GM13977 (cell line): ENCODE measurements around the gene SLC40A1.

Source experiments
- DNase-seq: peaks from one replicate; pipeline ENCODE4 v3.0.0; 2012; ENCODE audit warnings: low spot score
- in situ Hi-C: fragments of 300-500 bp; cut with MboI; formaldehyde crosslinking; loops from one replicate; pipeline ENCODE4 v1.12.0; 2022; ENCODE audit warnings: low sequenced_read_pairs, low pct_unique_long_range_greater_than_20kb, mixed read lengths, inconsistent platforms; ENCODE audit not compliant: unreplicated experiment
- TF ChIP-seq, protein P1 (sequence below): IDR thresholded peaks from 2 replicates; pipeline ENCODE4 v1.5.1; 2012; ENCODE audit warnings: mild to moderate bottlenecking, control low read depth; ENCODE audit not compliant: insufficient read depth; ENCODE audit errors: extremely low read depth, missing control alignments

SLC40A1 gene

DNA sequence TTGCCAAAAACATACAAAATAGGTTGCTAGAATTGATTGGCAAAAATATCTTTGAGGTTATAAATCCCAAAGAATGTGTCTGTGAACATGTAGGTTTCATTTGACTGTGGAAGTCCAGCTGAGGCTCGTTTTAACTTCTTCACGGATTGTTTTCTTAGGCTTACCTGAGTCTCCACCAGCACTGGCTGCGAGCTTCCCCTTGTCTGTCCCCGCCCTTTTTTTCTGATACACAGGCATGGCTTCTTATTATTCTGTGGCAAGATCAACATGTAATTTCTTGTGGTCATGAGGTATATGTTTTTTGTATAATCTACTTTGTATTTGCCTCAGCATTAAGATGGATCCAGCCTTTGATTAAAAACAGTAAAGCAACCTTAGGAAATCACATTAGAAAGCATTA lies 7.2 kb upstream of the SLC40A1 start:
- no peak for DNase-seq
- TF ChIP-seq, protein P1, sequence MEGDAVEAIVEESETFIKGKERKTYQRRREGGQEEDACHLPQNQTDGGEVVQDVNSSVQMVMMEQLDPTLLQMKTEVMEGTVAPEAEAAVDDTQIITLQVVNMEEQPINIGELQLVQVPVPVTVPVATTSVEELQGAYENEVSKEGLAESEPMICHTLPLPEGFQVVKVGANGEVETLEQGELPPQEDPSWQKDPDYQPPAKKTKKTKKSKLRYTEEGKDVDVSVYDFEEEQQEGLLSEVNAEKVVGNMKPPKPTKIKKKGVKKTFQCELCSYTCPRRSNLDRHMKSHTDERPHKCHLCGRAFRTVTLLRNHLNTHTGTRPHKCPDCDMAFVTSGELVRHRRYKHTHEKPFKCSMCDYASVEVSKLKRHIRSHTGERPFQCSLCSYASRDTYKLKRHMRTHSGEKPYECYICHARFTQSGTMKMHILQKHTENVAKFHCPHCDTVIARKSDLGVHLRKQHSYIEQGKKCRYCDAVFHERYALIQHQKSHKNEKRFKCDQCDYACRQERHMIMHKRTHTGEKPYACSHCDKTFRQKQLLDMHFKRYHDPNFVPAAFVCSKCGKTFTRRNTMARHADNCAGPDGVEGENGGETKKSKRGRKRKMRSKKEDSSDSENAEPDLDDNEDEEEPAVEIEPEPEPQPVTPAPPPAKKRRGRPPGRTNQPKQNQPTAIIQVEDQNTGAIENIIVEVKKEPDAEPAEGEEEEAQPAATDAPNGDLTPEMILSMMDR, result no peak

DNA sequence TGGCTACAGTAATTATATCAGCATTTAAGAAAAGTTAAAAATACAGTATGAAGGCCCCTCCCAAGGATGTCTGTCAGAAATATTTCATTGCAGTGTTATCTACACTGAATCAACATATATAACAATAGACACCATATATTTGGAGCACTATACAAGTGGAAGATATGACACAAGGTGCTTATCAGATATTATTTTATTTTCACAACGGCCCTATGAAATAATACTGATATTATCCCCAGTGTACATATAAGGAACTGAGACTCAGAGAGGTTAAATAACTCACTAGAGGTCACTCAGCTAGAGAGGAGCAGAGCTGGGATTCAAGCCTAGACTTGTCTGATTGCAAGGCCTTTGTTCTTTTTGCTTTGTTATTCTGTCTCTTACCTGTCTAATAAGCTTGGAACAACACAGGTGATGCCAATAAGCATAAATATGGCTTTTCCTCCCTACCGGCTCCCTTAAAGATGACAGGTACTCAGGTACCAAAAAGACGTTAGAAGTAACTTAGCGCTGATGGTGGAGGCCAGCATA lies 4.7 kb upstream of the SLC40A1 start:
- TF ChIP-seq, protein P1, result no peak
- no peak for DNase-seq
- in situ Hi-C loops, result no loop called here

More for the DNA sequence above, 7.2 kb upstream of the SLC40A1 start:
- in situ Hi-C loops, result no loop called here

DNA sequence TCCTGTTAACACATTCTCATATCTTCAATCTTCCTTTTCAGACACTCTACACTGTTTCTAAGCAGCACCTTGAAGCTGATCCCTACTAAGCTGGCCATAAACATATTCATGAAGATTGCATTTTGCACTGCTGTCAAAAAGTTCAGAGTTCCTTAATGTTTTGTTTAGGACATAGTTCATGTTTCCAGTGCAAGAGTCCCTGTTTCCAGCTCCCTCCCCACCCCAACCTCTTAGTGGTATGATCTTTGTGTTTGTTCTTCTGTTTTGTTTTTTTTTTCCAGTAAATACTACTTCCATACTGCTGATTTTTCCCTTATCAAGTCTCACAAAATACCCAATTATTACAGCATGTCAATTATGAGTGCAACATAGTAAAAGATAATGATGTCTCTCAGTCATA lies 4.1 kb upstream of the SLC40A1 start:
- no peak for DNase-seq
- TF ChIP-seq, protein P1, result no peak
- in situ Hi-C loops, result no loop called here

DNA sequence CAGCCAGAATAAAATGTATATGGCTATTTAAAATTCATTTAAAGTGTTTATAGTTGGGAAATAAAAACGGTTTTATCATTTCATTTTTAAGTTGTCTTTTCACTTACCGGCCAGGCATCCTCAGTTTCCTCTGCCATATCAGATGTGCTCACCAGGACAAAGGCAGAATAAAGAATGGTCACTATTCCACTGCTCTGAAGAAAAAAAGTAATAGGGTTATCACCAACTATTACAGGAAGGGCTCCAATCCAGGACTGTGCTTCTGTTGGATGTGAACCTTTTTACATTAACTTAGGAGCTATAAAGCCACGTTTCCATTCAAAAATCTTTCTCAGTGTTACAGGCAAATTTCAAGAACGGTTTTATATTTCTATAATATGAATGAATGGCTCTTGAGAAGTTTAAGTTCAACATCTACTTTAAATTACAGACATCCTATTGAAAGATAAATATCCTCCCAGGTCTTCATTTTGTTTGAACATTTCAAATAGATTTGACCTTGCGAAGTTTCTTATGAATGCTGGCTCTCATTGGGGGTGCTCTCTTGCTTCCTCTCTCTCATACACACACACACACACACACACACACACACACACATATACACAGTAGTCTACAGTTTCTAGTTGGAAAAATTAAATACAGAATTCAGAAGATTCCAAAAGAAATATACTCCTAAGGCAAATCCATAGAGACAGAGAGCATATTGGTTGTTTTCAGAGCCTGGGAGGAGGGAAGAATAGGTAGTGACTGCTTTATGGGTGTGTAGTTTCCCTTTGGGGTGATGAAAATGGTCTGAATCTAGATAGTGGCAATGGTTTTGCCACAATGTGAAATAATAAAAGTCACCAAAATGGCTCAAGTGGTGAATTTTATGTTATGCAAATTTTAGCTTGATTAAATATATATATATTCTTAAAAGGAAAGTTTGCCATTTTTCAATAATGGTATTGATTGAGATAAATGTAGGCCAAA lies 2.9 kb upstream of the SLC40A1 start:
- TF ChIP-seq, protein P1, result no peak
- in situ Hi-C loops, result no loop called here
- DNase-seq, result no peak

DNA sequence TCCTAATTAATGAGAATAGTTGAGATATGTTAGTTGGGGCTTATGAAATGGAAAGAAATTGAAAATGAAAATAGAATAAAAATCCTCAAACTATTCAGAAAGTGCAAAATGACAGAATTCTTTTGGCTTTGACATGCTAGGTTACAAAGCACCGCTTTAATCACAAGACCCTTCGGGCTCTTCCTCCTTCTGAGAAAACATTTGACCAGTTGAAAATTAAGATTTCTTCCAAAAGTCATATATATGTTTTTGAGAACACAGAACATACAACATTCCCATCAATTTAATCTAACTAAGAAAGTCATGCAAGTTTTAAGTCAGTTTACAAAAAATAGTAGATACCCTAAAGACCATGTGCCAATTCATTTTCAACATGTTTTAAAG lies 2.2 kb upstream of the SLC40A1 start:
- TF ChIP-seq, protein P1, result no peak
- in situ Hi-C loops, result no loop called here
- DNase-seq, result no peak

DNA sequence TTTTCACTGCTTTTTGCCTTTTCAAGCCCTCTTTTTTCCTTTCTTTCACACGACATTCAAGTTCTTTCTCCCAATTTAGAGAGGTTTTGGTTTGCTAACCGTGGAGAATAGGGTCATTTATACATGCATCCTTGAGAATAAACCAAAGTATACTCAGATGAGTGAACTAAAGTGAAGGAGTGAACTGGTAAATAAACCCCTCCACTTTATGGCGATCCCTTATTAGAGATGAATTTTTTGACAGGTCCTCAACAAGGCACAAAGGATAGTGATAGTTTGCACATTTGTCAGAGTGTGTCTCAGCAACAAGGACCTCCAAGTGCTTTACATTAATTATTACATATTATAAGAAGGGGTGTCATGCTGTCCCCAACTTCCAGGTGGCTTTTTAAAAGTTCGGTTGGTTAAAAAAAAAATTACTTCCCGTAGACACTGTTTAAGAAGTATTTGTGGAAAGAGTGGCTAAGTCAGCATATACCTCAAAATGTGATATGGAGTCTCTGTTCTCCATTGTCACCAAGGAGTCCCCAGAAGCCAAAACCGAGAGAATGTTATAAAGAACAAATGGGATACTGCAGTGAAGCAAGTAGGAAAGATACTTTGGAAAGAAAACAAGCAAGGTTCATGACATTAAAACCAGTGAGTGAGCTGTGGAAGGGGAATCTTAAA lies 1.7 kb upstream of the SLC40A1 start:
- DNase-seq, result no peak
- TF ChIP-seq, protein P1, result no peak
- in situ Hi-C loops, result no loop called here
